Measurements from ENCODE around the gene GEN1. TPM values are rescaled to one million over a fixed set of nuclear protein-coding genes. Genes with fewer than 3 reads are reported as not detected.

Gene GEN1
- 10 to 100 TPM; 10.3 to 12.7 (median 11.9) TPM for polyA plus RNA-seq (ENCODE audit: insufficient read length in 3 of 3)

DNA sequence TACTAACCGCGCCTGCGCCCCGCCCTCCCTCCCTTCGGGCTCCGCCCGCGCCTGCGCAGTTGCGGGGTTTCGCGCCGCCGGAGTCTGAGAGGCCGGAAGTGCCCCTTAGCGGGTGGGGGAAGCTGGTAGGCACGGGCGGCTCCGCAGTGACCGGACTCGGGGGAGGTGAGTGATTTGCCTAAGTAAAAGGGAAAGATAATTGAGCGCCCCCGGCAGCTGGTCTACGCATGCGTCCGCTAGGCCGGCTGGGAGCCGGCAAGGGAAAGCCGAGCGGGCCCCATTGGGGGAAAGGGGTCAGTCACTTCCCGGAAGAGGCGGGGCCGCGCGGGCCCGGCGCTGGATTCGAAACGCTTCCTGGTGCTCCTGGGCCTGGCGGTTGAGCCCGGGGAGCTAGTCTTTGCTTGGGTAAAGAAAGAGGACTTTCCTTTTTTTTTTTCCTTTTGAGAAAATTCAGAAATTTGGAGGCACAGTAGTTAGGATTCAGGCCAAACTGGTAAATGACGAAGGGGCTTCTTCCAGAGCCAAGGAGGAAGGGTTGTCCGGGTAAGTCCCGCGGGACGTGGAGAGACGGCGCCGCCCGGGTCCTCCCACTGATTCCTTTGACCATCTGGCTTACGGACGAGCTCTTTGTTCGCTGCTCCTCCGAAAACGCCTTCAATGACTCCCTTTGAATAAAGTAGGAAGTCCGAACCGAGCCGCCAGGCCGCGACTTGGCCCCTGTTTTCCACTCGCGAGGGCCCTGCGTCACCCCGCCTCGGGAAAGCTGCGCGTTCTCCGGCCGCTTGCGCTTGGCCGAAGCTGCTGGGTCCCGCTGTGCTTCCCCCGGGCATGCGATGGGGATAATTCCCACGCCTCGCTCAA lies at the start of gene GEN1, which contains the start of gene SMC6:
Gene GEN1, plus strand, starts transcription at position 336 of the 861 bp plus-strand sequence. CDS start 5,806 bp downstream, outside the sequence.
Gene SMC6, minus strand, starts transcription at position 8 of the 861 bp plus-strand sequence. CDS start 7,864 bp downstream, outside the sequence.
- peak; percentile 75 to 85 (median 81) for DNase-seq (ENCODE audit: low read depth in 3 of 3, low spot score in 2 of 3)

GRCh38 chr2:17706845-17707244 lies 47.1 kb upstream of the GEN1 start:
- no peak for DNase-seq (ENCODE audit: low read depth in 3 of 3, low spot score in 2 of 3)

DNA sequence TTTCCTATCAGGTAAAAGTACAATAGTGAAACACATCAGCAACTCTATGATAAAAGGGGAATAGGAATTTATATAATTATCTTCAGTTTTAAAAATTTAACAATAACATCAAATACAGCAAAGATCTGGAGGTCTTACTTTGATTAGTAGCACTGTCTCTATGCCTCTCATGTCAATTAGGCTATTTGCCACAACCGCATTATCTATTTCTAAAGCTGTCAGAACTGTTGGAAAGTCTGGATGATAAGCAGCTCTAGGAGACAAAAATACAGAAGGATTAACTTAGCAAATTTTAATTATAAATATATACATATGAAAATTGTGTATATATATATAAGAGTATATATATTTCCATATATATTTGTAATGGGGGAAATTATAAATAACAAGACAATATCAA lies 45.4 kb upstream of the GEN1 start:
- DNase-seq (ENCODE audit: low read depth in 3 of 3, low spot score in 2 of 3) = no peak

DNA sequence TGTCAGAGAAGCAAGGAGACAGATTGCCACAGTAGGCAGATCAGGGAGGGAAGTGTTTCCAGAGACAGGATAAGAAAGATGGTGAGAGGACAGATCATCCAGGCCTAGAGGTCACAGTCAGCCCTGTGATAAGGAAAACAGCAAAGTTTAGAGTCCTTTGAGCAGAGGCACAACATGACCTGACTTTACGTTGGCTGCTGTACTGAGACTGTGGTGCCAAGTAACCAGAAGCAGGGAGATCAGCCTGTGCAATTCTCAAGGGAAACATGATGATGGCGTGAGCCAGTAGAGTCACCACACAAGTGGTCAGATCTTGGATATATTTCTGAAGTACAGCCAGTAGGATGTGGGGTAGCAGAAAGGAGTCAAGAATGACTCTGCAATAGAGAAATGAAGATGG lies 44.0 kb upstream of the GEN1 start:
- DNase-seq (ENCODE audit: low read depth in 3 of 3, low spot score in 2 of 3) = no peak

GRCh38 chr2:17710547-17711248 lies 43.2 kb upstream of the GEN1 start:
- no peak for DNase-seq (ENCODE audit: low read depth in 3 of 3, low spot score in 2 of 3)

GRCh38 chr2:17713291-17713690 lies 40.6 kb upstream of the GEN1 start:
- DNase-seq (ENCODE audit: low read depth in 3 of 3, low spot score in 2 of 3) = no peak

DNA sequence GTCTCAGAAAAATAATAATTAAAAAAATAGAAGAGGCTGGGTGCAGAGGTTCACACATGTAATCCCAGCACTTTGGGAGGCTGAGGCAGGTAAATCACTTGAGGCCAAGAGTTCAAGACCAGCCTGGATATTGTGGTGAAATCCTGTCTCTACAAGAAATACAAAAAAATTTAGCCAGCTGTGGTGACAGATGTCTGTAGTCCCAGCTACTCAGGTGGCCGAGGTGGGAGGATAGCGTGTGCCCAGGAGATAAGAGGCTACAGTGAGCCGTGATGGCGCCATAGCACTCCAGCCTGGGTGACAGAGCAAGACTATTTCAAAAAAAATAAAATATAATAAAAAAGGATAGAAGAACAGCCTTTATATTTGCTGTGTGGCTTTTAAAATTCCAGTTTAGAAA lies 36.3 kb upstream of the GEN1 start:
- DNase-seq (ENCODE audit: low read depth in 3 of 3, low spot score in 2 of 3) = no peak

GRCh38 chr2:17718689-17719088 lies 35.2 kb upstream of the GEN1 start:
- DNase-seq (ENCODE audit: low read depth in 3 of 3, low spot score in 2 of 3) = no peak

GRCh38 chr2:17719562-17720371 lies 34.2 kb upstream of the GEN1 start:
- DNase-seq (ENCODE audit: low read depth in 3 of 3, low spot score in 2 of 3) = peak in 1 of 3 donors; percentile 1

DNA sequence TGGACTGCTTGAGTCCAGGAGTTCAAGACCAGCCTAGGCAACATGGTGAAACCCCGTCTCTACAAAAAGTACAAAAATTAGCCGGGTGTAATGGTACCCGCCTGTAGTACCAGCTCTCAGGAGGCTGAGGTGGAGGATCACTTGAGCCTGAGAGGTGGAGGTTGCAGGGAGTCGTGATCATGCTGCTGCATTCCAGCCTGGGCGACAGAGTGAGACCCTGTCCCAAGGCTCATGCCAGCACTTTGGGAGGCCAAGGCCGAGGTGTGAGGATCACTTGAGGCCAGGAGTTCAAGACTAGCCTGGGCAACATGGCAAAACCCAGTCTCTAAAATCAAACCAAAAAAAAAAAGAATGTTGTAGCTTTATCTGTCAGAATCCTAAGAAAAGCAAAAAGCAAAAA lies 25.7 kb upstream of the GEN1 start:
- no peak for DNase-seq (ENCODE audit: low read depth in 3 of 3, low spot score in 2 of 3)

- DNase-seq (ENCODE audit: low read depth in 3 of 3, low spot score in 2 of 3) = no peak
Observed at GRCh38 chr2:17729880-17730279, 24.1 kb upstream of the GEN1 start.

DNA sequence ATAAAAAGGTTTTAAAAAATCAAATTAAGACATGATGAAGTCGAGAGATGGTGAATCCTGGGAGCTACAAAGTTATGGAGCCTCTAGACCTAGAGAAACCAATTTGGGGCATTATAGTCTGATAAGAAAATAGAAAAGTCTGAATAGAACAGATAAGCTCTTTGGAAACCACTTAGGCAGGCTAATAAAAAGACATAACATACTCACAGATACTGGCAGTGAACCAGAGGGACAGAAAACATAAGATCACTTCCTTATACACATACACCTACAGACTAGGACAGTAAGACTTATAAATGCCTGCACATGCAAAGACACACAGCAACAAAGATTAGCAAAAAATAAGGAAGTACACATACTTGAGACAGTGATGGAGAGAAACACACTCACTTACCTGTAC lies 20.3 kb upstream of the GEN1 start:
- DNase-seq (ENCODE audit: low read depth in 3 of 3, low spot score in 2 of 3) = no peak

- DNase-seq (ENCODE audit: low read depth in 3 of 3, low spot score in 2 of 3) = no peak
Observed at GRCh38 chr2:17735864-17736263, 18.1 kb upstream of the GEN1 start.

DNA sequence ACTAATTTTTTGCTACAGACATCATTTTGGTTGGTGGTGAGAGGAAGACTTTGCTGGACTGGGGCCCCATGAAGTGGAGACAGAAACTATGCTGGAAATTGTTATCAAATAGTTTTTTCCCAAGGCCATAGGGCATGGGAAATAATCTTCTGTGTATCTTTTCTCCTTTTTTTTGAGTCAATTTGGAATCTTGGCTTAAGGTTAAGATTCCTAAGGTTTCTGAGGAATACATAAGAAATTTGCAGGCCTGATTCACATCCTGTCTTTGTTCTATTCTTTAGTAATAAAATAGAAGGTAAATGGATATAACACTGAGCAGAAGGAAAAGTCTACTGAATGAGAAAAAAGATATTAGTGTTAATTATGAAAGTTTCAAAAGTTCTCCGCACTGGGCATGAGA lies 16.9 kb upstream of the GEN1 start:
- no peak for DNase-seq (ENCODE audit: low read depth in 3 of 3, low spot score in 2 of 3)

- no peak for DNase-seq (ENCODE audit: low read depth in 3 of 3, low spot score in 2 of 3)
Observed at GRCh38 chr2:17740203-17740602, 13.7 kb upstream of the GEN1 start.

DNA sequence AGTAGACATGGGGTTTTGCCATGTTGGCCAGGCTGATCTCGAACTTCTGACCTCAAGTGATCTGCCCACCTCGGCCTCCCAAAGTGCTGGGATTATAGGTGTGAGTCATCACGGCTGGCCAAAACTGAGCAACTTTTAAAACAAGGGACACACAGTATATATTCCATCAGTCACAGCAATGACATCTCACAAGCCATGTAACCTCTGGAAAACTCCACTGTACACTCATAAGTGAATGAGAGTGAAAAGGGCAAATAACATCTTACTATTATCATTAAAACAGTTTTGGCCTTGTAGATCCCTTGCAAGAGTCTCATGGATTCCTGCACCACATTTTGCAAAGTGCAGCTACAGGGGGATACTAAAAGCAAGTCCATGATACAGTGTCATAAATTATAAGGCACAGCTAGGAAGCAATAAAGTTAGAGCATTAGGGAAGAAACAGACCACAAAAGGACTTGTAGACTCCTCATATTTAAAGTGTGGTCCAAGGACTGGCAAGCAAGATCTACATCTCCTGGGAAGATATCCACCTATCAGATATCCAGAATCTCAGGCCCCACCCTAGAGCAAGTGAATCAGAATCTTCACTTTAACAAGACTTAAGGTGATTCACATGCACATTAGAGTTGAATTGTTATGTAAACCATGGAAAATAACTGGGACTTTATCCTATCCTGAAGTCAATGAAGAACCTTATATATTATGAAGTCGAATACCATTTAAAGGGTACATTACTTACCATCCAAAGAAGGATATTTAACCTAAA lies 6.1 kb upstream of the GEN1 start:
- DNase-seq (ENCODE audit: low read depth in 3 of 3, low spot score in 2 of 3) = no peak

DNA sequence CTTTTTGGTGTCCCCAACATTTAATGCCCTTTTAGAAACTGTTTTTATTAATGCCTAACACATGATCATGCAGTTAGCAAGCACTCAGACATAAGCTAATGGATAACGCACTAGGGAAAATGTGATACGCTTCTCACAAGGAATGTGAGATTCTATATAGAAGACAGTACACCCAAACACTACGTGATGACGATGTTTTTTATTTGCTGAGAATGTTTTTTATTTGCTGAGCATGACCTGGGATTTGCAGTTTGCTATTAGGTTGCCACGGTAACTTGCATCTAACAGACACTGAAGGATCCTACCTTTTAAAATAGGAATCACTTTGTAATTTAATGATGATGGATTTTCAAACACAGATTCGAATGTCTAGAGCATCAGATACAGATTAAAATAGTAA lies 5.2 kb upstream of the GEN1 start:
- DNase-seq (ENCODE audit: low read depth in 3 of 3, low spot score in 2 of 3) = no peak

GRCh38 chr2:17749753-17750438 lies 4.0 kb upstream of the GEN1 start:
- DNase-seq (ENCODE audit: low read depth in 3 of 3, low spot score in 2 of 3) = no peak

DNA sequence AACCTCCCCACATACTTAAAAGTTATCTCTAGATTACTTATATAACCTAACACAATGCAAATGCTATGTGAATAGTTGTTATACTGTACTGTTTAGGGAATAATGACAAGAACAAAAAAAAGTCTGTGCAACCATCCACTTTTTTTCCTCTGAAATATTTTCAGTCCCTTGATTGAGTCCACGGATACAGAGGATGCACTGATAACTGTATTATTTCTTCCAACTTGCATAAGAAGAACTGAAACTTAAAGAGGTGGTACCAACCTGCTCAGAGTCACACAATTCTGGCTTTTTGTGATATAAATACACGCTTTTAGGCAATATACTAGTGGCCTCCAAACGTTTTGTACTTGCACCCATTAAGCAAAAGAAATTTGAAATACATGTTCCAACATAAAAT lies 1.7 kb upstream of the GEN1 start:
- DNase-seq (ENCODE audit: low read depth in 3 of 3, low spot score in 2 of 3) = no peak

Measured in right renal cortex interstitium (tissue), 3 donors.